ENCODE data around the gene MYCN.

DNA sequence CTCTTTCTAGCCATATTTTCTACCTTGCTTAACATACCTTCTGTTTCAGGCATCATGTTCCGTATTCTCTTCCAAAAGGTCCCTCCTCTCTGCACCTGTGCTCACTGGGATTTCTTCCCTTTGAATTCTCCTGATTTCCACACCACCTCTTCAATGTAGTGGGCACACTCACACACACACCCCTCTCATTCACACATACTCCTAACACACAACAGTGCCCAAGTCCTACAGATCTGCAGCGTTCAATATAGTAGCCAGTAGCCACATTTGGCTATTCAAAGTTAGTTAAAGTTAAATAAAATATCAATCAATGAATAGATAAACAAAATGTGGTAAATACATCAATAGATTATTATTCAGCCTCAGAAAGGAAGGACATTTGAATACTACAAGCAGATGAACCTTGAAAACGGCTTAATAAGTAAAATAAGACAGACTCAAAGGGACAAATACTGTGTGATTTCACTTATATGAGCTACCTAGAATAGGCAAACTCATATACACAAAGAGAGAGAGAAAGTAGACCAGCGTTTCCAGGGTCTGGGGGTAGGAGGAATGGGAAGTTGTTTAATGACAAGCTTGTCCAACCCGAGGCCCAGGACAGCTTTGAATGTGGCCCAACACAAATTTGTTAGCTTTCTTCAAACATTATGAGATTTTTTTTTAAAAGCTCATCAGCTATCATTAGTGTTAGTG, 34.4 kb downstream of the MYCN start:
- TF ChIP-seq, protein P1, sequence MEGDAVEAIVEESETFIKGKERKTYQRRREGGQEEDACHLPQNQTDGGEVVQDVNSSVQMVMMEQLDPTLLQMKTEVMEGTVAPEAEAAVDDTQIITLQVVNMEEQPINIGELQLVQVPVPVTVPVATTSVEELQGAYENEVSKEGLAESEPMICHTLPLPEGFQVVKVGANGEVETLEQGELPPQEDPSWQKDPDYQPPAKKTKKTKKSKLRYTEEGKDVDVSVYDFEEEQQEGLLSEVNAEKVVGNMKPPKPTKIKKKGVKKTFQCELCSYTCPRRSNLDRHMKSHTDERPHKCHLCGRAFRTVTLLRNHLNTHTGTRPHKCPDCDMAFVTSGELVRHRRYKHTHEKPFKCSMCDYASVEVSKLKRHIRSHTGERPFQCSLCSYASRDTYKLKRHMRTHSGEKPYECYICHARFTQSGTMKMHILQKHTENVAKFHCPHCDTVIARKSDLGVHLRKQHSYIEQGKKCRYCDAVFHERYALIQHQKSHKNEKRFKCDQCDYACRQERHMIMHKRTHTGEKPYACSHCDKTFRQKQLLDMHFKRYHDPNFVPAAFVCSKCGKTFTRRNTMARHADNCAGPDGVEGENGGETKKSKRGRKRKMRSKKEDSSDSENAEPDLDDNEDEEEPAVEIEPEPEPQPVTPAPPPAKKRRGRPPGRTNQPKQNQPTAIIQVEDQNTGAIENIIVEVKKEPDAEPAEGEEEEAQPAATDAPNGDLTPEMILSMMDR (IDR thresholded peaks at IDR 0.05) = no peak
- no peak for TF ChIP-seq POLR2A (IDR thresholded peaks at IDR 0.05)
